ENCODE measurements around the gene CEP131. TPM values are rescaled to one million over a fixed set of nuclear protein-coding genes. Genes with fewer than 3 reads are reported as not detected.

Gene CEP131
- total RNA-seq, 1 donor from 2014 or later = 33.2 TPM

DNA sequence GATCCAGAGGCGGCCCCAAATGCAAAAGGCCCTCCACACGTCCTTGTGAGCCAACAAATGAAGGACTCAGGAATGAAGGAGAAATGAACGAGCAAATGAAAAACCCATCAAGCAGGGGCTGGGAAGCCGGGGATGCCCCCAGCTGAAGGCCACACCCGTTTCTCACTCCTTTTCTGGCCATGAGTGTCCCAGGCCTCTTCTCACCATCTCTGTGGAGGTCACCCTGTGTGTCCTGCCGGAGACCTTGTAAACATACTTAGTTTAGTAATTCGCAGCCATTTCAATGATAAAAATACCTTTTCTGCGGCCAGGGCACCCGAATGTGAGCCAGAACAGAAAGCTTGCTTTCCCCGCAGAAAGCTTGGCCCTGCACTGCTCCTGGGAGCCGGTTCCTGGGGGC is 35.6 kb downstream of the CEP131 start:
- Mint-ChIP-seq H3K9me3 (ENCODE audit: low read depth) (no peaks in the 10 kb centered on the region), H3K27me3 (no peaks in the 10 kb centered on the region), H3K4me1 (ENCODE audit: low read depth) (no peaks in the 10 kb centered on the region), H3K36me3 (ENCODE audit: insufficient read depth) (no peaks in the 10 kb centered on the region), H3K4me3 (ENCODE audit: low read depth) (no peak overlapping the region), H3K27ac (no peak overlapping the region)
- TF ChIP-seq, protein P1, sequence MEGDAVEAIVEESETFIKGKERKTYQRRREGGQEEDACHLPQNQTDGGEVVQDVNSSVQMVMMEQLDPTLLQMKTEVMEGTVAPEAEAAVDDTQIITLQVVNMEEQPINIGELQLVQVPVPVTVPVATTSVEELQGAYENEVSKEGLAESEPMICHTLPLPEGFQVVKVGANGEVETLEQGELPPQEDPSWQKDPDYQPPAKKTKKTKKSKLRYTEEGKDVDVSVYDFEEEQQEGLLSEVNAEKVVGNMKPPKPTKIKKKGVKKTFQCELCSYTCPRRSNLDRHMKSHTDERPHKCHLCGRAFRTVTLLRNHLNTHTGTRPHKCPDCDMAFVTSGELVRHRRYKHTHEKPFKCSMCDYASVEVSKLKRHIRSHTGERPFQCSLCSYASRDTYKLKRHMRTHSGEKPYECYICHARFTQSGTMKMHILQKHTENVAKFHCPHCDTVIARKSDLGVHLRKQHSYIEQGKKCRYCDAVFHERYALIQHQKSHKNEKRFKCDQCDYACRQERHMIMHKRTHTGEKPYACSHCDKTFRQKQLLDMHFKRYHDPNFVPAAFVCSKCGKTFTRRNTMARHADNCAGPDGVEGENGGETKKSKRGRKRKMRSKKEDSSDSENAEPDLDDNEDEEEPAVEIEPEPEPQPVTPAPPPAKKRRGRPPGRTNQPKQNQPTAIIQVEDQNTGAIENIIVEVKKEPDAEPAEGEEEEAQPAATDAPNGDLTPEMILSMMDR (IDR thresholded peaks at IDR 0.05; ENCODE audit: unreplicated experiment) = no peak
- DNase-seq (ENCODE audit: low spot score, unreplicated experiment) = no peak

DNA sequence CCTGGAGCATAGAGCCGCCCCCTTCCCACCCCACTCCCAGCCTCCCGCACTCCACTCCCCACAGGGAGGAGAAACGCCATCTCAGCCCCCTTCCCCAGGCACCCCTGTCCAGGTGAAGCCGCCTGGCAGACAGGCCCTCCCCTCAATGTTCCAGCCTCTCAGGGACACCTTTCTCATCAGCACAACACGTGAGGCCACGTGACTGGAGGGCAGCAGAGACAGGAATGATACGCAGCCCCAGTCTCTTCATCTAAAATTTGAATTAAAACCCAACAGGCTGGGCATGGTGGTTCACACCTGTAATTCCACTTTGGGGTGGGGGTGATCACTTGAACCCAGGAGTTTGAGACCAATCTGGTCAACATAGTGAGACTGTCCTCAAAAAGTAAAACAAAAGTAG is 36.6 kb downstream of the CEP131 start:
- DNase-seq (ENCODE audit: low spot score, unreplicated experiment) = no peak
- H3K27me3 Mint-ChIP-seq = no peaks in the 10 kb centered on the region
- H3K4me1 Mint-ChIP-seq (ENCODE audit: low read depth) = no peaks in the 10 kb centered on the region
- TF ChIP-seq, protein P1 (IDR thresholded peaks at IDR 0.05; ENCODE audit: unreplicated experiment) = no peak
- no peaks in the 10 kb centered on the region for H3K9me3 Mint-ChIP-seq (ENCODE audit: low read depth)
- H3K36me3 Mint-ChIP-seq (ENCODE audit: insufficient read depth) = no peaks in the 10 kb centered on the region
- H3K4me3 Mint-ChIP-seq (ENCODE audit: low read depth) = no peak overlapping the region
- H3K27ac Mint-ChIP-seq = no peak overlapping the region

DNA sequence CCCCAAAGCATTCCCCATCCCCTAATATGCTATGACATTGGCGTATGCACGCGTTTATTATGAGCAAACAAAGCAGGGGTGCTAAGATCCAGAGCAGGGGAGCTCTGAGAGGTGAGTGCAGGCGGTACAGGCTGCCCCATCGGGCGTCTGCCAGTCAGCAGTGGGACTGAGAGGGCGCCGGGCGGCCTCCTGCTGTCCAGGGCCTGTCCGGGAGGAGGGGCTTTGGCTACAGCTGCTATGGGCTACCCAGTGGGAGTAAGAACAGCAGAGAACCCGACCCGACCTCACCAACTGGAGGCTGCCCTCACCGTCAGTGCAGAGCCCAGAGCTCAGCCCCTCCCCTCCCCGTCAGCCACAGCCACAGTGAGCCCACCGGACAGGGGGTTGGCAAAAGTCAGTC is 38.2 kb downstream of the CEP131 start:
- Mint-ChIP-seq H3K4me1 (ENCODE audit: low read depth) (no peaks in the 10 kb centered on the region), H3K27ac (no peak overlapping the region), H3K27me3 (no peaks in the 10 kb centered on the region), H3K9me3 (ENCODE audit: low read depth) (no peaks in the 10 kb centered on the region), H3K36me3 (ENCODE audit: insufficient read depth) (no peaks in the 10 kb centered on the region), H3K4me3 (ENCODE audit: low read depth) (no peak overlapping the region)
- TF ChIP-seq, protein P1 (IDR thresholded peaks at IDR 0.05; ENCODE audit: unreplicated experiment) = no peak
- no peak for DNase-seq (ENCODE audit: low spot score, unreplicated experiment)

DNA sequence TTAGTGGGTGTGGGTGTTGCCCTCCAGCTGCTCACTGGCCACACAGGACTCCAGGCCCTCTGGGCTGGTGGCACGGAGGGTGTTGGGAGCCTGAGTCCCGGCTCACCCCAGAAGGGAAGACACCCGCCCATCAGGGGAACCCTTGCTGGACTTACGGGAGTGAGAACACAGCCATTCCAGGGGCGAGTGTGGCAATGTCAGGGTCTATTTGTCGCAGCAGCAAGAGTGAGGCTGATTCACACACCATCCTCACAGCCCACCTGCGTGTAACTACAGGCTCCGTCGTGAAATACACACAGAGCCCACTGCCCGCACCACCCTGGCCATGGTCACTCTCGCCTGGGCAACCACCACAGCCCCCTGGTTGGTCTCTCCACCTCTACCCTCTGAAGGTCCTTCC is 39.0 kb downstream of the CEP131 start:
- H3K4me3 Mint-ChIP-seq (ENCODE audit: low read depth) = no peak overlapping the region
- H3K9me3 Mint-ChIP-seq (ENCODE audit: low read depth) = no peaks in the 10 kb centered on the region
- no peaks in the 10 kb centered on the region for H3K4me1 Mint-ChIP-seq (ENCODE audit: low read depth)
- no peaks in the 10 kb centered on the region for H3K27me3 Mint-ChIP-seq
- TF ChIP-seq, protein P1 (IDR thresholded peaks at IDR 0.05; ENCODE audit: unreplicated experiment) = no peak
- no peak overlapping the region for H3K27ac Mint-ChIP-seq
- DNase-seq (ENCODE audit: low spot score, unreplicated experiment) = no peak
- no peaks in the 10 kb centered on the region for H3K36me3 Mint-ChIP-seq (ENCODE audit: insufficient read depth)

DNA sequence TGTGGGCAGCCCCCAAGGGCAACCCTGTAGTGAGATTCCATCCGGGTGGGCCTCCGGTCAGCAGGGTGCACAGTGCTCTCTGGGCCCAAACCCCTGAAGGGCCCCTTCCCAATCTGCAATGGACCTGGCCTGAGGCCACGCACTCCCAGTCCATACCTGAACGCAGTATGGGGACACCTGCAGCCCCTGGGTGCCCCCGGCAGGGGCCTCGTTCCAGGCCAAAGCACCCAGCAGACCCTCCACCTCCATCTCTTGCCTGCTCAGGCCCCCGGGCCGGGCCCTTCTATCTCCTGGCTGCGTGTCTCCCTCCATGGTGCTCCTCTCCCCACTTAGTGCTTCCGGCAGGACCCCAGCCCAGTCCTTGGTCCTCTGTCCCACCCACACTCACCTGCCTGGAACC is 39.4 kb downstream of the CEP131 start:
- no peaks in the 10 kb centered on the region for H3K27me3 Mint-ChIP-seq
- H3K4me1 Mint-ChIP-seq (ENCODE audit: low read depth) = no peaks in the 10 kb centered on the region
- no peaks in the 10 kb centered on the region for H3K9me3 Mint-ChIP-seq (ENCODE audit: low read depth)
- TF ChIP-seq, protein P1 (IDR thresholded peaks at IDR 0.05; ENCODE audit: unreplicated experiment) = no peak
- no peaks in the 10 kb centered on the region for H3K36me3 Mint-ChIP-seq (ENCODE audit: insufficient read depth)
- H3K4me3 Mint-ChIP-seq (ENCODE audit: low read depth) = no peak overlapping the region
- no peak overlapping the region for H3K27ac Mint-ChIP-seq
- DNase-seq (ENCODE audit: low spot score, unreplicated experiment) = no peak
